IPS-NIHi7 (cell line): ENCODE results near the gene ITPK1.

Experiments used
- DNase-seq: peaks from one replicate; pipeline ENCODE4 v3.0.0; 2012; ENCODE audit warnings: mixed read lengths; ENCODE audit errors: extremely low spot score

The ITPK1 gene

GRCh38 chr14:92970271-92970670, 145.5 kb downstream of the ITPK1 start:
- no peak for DNase-seq

DNA sequence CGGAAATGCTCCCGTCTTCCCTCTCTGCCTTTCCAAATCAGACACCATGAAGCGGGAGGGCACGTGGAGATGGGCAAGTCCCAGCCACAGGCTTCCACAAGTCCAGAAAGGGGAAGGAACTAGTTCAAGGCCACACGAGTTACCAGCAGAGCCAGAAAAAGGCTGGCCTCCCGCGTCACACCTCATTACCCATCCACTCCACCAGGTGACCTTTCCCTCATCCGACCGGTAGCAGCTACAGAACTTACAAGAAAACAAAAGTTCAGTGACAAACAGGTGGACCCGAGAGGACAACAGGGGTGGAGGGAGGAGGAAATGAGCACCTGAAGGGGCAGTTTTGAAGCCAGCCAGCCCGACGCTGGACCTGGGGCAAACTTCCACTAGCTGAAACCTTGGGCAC, 145.9 kb downstream of the ITPK1 start:
- DNase-seq: no peak

- no peak for DNase-seq
Measured at GRCh38 chr14:92969430-92969829, 146.3 kb downstream of the ITPK1 start.

GRCh38 chr14:92968291-92969020, 147.3 kb downstream of the ITPK1 start:
- no peak for DNase-seq

- DNase-seq: no peak
Measured at GRCh38 chr14:92967346-92967926, 148.3 kb downstream of the ITPK1 start.

DNA sequence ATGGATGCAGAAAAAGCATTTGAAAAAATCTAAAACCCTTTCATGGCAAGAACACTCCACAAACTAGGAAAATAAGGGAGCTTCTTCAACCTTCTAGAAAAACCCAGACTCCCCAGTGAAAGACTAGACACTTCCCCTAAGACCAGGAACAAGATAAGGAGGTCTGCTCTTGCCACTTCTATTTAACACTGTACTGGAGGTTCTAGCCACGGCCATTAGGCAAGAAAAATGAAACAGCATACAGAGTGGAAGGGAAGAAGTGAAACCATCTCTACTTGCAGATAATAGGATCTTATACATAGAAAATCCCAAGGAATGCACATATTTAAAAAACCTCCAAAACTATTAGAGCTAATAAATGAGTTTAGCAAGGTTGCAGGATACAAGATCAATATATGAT, 150.4 kb downstream of the ITPK1 start:
- no peak for DNase-seq

DNA sequence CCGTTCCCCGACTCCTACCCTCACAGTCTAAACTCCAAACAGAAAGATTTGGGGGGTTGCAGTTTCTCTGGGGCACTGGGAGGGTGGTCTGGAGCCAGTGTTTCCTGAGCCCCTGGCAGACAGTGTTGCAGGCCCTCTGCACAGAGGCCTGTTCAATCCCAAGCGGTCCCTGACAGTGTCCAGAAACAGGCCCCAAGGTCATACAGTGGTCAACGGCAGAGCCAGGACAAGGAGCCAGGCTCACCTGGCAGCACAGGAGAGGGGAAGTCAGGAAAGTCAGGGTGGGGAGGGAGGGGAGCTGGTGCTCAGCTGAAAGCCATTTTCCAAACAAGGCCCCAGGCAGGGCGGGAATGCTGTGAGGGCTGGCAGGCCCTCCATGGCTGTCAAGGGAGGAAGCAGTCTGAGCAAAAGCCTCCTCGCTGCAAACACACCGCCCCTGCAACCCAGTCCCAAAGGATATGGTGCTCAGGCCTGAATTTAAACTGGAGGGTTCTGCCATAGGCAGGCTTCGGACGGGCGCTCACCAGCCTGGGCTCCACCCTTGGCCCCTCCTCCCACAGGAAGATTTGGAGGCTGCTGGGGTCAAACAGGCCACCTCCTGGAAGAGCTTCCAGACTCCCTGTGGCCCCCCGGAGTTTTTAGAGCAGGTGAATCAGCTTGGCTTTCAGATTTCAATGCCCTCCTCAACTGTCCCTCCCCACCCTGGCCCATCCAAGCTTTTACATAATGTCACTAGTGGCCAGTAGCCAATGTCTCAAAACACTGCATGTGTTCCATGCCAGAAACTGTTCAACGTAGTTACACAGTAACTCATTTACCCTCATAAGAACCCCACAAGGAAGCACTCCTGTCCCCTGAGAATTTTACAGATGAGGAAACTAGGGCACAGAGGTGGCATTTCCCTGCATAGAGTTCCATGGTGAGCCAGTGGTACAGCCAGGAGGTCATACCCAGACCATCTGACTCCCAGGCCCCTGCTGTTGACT, 151.3 kb downstream of the ITPK1 start:
- DNase-seq: no peak

GRCh38 chr14:92963301-92964123, 152.2 kb downstream of the ITPK1 start:
- no peak for DNase-seq

GRCh38 chr14:92962831-92963095, 153.0 kb downstream of the ITPK1 start:
- no peak for DNase-seq

- DNase-seq: no peak
Measured at GRCh38 chr14:92962031-92962830, 153.5 kb downstream of the ITPK1 start.

- DNase-seq: no peak
Measured at GRCh38 chr14:92961567-92961855, 154.2 kb downstream of the ITPK1 start.

DNA sequence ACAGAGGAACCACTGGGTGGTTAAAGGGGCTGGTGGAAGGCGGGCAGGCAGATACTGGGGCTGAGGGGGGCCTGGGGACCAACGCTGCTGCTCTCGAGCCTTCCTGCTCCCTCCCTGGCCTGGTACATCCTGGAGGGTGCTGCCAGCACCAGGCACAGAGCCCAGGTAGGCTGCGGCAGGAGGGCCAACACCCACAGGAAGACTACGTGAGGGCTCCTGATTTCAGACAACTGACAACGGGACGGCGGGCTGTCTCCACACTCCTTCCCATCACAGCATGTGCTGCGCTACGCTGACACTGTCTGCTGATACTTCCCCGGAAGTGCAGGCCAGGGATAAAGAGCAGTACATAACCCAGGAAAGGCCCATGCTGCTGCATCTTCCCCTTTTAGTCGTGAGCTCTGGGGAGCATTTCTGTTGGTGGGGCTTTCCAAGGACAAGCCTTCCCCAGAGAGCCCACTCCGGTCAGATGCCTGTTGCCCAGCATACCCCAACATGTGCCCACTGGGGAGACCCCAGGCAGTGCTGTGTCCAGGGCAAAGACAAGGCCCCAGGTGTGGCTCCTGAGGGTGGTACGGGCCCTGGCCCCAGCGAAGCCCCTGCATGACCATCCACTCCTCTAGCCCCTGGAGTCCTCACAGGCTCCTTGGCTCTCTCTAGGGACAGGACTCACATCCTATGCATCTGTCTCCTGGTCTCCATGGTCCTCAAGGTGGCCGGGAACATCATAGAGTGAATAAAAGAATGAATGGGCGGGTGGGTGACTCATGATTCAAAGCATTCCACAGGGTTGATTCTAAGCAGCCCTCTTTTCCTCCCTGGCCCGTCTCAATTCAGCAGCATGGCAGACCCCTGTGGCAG, 154.8 kb downstream of the ITPK1 start:
- DNase-seq: no peak

DNA sequence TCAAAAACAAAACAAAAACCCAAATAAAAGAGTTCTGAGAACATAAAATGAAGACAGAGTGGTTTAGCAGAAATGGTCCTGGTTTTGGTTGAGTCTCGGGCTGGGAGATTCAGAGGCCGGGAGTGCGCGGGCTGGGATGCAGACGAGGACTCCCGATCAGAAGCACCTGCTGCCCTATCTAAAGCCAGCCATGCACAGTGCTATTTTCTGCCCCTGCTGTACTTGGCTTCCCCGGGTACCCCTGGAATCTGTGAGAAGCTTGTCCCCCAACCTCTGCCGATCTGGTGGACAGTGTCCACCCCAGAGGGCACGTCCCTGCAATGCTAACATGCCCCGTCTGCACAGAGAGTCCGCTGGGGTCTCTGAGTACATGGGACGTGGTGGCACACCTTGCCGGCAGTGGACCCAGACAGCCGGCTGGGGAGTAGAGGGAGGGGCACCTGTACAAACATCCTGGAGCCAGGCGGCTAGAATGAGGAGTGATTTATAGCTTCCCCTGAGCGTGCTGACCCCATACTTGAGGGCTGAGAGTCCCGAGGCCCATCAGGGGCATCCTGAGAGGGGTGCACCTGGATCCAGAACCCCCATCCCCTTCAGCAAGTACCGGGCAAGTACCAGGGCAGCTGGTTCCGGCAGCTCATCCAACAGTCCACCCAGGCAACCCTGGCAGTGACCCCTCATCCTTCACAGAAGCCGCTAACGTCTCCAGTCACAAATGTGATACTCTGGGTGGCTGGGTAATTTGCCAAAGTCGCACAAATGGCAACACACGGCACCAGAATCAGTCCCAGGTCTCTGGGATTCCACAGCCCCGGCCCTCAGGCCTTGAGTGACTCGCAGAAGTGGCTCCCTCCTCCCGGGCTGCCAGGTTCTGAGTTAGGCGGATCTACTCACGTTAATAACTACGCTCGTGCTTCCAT, 155.7 kb downstream of the ITPK1 start:
- no peak for DNase-seq

DNA sequence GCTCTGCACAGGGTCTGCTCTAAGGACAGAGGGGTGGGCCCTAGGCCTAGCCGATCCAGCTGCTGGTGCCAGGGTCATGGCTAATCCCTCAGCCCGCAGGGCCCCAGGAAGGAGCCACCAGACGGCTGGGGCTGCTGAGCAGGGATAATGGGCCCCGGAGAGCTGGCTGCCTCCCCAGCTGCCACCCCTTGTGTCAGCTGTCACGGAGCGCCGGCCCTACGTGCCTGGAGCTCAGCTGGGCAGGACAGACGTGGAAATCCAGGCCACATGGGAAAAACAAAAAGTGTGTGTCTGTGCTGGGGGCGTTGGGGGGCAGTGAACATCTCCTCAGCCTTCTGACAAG, 156.6 kb downstream of the ITPK1 start:
- DNase-seq: no peak

- no peak for DNase-seq
Measured at GRCh38 chr14:92958373-92959188, 157.1 kb downstream of the ITPK1 start.

- no peak for DNase-seq
Measured at GRCh38 chr14:92956961-92957360, 158.8 kb downstream of the ITPK1 start.

DNA sequence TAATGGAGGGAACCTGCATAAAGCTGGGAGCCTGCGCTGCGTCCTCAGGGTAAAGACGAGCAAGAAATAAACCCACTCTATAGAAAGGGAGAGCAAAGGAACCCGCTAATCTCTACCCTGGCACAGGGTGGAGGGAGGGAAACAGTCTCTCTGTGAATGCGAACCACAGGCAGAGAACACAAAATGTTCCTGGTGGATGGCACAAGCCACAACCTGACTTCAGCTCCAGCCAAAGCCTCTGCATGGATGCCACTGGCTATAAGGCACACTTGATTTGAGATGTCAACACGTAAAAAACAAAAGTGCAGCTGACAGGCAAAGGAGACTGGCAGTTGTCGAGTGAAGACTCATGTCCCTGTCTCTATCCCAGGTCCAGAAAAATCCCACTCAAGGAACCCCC, 160.3 kb downstream of the ITPK1 start:
- DNase-seq: no peak

GRCh38 chr14:92954933-92955332, 160.8 kb downstream of the ITPK1 start:
- no peak for DNase-seq

- no peak for DNase-seq
Measured at GRCh38 chr14:92953526-92953925, 162.2 kb downstream of the ITPK1 start.
